ENCODE data around the gene EMSY.

- TF ChIP-seq CTCF (IDR thresholded peaks at IDR 0.05) (no peak), POLR2A (IDR thresholded peaks at IDR 0.05) (no peak), POLR2AphosphoS5 (IDR thresholded peaks at IDR 0.05) (no peak), EP300 (IDR thresholded peaks at IDR 0.05) (no peak)
Observed at GRCh38 chr11:76599041-76600013, 154.5 kb downstream of the EMSY start.

Measured in sigmoid colon (tissue), 4 donors.